ENCODE data around the gene HORMAD2. TPM values are rescaled to one million over a fixed set of nuclear protein-coding genes. Genes with fewer than 3 reads are reported as not detected.

Gene HORMAD2
- total and polyA plus RNA-seq, 9 of the 15 experiments (the other 6 are each of a cell fraction or from before 2014, with no cell fraction given): not detected

DNA sequence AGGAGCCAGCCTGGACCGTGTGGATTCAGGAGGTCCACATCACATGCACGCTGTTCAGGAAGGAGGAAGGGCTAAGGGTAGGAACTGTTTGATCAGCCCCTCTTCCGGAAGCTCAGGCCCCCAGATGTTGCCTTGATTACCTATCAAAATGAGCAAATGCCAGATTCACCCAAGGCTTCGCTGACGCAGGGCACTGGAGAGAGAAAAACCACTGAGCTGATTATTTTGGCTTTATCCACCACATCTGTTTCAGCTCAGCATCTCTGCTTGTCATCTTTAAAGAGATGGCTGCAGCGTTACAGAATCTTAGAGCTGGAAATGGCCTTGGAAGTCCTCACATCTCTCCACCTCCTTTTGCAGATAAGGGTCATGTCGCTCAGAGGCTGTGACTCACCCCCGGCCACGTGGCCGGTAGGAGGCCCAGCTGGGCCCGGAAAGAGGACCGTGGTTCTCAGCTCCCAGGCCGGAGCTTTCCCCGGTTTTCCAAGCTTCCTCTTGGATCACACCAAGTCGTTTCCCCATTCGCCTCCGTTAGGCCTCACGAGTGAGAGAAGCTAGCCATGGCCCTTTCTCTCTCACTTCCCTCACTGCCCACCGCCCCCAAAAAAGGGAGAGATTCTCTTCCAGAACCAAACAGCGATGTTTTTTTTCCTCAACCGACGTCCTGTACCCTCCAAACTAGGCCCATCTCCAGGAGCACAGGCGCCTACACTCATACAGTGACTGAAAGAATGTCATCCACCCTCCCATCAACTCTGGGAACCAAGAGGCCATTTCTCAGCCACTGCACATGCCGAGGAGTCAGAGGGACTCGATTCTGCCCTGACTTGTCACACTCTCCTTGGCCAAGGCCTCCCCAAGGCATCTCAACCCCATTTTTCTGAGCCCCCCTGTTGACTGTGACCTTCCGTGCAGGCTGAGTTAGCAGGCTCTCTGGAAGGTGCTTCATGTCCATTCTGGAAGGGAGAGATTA, 128.7 kb downstream of the HORMAD2 start (continued):
- TF ChIP-seq, protein P1, sequence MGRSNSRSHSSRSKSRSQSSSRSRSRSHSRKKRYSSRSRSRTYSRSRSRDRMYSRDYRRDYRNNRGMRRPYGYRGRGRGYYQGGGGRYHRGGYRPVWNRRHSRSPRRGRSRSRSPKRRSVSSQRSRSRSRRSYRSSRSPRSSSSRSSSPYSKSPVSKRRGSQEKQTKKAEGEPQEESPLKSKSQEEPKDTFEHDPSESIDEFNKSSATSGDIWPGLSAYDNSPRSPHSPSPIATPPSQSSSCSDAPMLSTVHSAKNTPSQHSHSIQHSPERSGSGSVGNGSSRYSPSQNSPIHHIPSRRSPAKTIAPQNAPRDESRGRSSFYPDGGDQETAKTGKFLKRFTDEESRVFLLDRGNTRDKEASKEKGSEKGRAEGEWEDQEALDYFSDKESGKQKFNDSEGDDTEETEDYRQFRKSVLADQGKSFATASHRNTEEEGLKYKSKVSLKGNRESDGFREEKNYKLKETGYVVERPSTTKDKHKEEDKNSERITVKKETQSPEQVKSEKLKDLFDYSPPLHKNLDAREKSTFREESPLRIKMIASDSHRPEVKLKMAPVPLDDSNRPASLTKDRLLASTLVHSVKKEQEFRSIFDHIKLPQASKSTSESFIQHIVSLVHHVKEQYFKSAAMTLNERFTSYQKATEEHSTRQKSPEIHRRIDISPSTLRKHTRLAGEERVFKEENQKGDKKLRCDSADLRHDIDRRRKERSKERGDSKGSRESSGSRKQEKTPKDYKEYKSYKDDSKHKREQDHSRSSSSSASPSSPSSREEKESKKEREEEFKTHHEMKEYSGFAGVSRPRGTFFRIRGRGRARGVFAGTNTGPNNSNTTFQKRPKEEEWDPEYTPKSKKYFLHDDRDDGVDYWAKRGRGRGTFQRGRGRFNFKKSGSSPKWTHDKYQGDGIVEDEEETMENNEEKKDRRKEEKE (IDR thresholded peaks at IDR 0.05; ENCODE audit: borderline replicate concordance in 1 of 2, control insufficient read depth in 1 of 2, low read depth in 2 of 2, low read length in 1 of 2): no peak
- TF ChIP-seq NR4A1 (CRISPR knock-in tag; IDR thresholded peaks at IDR 0.05) (no peak), NR4A1 (tag; IDR thresholded peaks at IDR 0.05) (peak; percentile 82), HDAC2 (IDR thresholded peaks at IDR 0.05) (peak; percentile 69; the same call in 1 of the 2 replicates), ARID1B (IDR thresholded peaks at IDR 0.05) (peak; percentile 80), MCM7 (IDR thresholded peaks at IDR 0.05) (no peak), NFE2 (IDR thresholded peaks at IDR 0.05; ENCODE audit: low read depth) (no peak), TRIM24 (IDR thresholded peaks at IDR 0.05) (0 out of 4 replicates have a peak, but pooled peaks of 1 of the 2 experiments have one; percentile 17), RB1 (IDR thresholded peaks at IDR 0.05; ENCODE audit: low read depth) (no peak), JUN (IDR thresholded peaks at IDR 0.05; ENCODE audit: borderline replicate concordance, low read depth, low read length) (peak; percentile 91), JUN (CRISPR knock-in tag; IDR thresholded peaks at IDR 0.05; ENCODE audit: borderline replicate concordance) (no peak; the same call in 1 of the 2 replicates), KDM1A (IDR thresholded peaks at IDR 0.05) (peak; percentile 35 to 55; a peak in 2 of 4 replicates), CHD1 (IDR thresholded peaks at IDR 0.05; ENCODE audit: low read length) (no peak), RNF2 (IDR thresholded peaks at IDR 0.05) (0 out of 2 replicates have a peak, but pooled peaks have one; percentile 56), ASH1L (IDR thresholded peaks at IDR 0.05; ENCODE audit: borderline replicate concordance, low read depth, partially characterized antibody) (no peak)
- TF ChIP-seq, protein P2, sequence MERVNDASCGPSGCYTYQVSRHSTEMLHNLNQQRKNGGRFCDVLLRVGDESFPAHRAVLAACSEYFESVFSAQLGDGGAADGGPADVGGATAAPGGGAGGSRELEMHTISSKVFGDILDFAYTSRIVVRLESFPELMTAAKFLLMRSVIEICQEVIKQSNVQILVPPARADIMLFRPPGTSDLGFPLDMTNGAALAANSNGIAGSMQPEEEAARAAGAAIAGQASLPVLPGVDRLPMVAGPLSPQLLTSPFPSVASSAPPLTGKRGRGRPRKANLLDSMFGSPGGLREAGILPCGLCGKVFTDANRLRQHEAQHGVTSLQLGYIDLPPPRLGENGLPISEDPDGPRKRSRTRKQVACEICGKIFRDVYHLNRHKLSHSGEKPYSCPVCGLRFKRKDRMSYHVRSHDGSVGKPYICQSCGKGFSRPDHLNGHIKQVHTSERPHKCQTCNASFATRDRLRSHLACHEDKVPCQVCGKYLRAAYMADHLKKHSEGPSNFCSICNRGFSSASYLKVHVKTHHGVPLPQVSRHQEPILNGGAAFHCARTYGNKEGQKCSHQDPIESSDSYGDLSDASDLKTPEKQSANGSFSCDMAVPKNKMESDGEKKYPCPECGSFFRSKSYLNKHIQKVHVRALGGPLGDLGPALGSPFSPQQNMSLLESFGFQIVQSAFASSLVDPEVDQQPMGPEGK (CRISPR knock-in tag; IDR thresholded peaks at IDR 0.05; ENCODE audit: borderline replicate concordance): no peak
- TF ChIP-seq, protein P3, sequence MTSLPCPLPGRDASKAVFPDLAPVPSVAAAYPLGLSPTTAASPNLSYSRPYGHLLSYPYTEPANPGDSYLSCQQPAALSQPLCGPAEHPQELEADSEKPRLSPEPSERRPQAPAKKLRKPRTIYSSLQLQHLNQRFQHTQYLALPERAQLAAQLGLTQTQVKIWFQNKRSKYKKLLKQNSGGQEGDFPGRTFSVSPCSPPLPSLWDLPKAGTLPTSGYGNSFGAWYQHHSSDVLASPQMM (CRISPR knock-in tag; IDR thresholded peaks at IDR 0.05): no peak
- TF ChIP-seq, protein P4, sequence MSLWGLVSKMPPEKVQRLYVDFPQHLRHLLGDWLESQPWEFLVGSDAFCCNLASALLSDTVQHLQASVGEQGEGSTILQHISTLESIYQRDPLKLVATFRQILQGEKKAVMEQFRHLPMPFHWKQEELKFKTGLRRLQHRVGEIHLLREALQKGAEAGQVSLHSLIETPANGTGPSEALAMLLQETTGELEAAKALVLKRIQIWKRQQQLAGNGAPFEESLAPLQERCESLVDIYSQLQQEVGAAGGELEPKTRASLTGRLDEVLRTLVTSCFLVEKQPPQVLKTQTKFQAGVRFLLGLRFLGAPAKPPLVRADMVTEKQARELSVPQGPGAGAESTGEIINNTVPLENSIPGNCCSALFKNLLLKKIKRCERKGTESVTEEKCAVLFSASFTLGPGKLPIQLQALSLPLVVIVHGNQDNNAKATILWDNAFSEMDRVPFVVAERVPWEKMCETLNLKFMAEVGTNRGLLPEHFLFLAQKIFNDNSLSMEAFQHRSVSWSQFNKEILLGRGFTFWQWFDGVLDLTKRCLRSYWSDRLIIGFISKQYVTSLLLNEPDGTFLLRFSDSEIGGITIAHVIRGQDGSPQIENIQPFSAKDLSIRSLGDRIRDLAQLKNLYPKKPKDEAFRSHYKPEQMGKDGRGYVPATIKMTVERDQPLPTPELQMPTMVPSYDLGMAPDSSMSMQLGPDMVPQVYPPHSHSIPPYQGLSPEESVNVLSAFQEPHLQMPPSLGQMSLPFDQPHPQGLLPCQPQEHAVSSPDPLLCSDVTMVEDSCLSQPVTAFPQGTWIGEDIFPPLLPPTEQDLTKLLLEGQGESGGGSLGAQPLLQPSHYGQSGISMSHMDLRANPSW (CRISPR knock-in tag; IDR thresholded peaks at IDR 0.05): no peak
- TF ChIP-seq, protein P5, sequence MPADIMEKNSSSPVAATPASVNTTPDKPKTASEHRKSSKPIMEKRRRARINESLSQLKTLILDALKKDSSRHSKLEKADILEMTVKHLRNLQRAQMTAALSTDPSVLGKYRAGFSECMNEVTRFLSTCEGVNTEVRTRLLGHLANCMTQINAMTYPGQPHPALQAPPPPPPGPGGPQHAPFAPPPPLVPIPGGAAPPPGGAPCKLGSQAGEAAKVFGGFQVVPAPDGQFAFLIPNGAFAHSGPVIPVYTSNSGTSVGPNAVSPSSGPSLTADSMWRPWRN (IDR thresholded peaks at IDR 0.05; ENCODE audit: low read depth): peak; percentile 81
